Activated CD4-positive, alpha-beta T cell treated with anti-CD3 and anti-CD28 coated beads, Interleukin-2, amount 50 U/mL, for 48 hours (primary cell): ENCODE results near the gene NEK11.
"Not testable (repeated sequence)": the region's sequence is repeated elsewhere in the genome, so short reads cannot be mapped to it uniquely, and the experiment has no call there.

Source experiments
- DNase-seq, 2 experiments: peaks; one replicate each; pipeline ENCODE4 v3.0.0-alpha.2; 2020

The NEK11 gene

DNA sequence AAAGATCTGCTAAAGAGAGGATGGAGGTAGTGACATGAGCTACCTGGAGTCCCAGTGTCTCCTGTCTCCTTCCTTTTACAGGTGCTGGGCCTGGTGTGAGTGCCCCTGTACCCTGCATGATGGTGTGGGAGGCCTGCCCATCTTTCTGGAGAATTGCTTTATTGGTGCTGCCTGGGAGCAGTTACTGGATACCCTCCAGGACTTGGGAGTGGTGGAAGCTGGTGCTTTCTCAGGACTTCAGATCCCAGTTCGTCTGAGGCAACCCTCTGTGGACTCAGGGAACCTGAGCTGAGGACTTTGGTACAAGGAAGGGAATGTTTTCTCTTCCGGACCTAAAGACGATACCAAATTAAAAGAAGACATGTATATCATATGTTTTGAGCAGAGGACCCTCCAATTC, 336.6 kb downstream of the NEK11 start:
- DNase-seq: no peak

- no peak for DNase-seq
Observed at GRCh38 chr3:131370935-131371687, 344.4 kb downstream of the NEK11 start.

DNA sequence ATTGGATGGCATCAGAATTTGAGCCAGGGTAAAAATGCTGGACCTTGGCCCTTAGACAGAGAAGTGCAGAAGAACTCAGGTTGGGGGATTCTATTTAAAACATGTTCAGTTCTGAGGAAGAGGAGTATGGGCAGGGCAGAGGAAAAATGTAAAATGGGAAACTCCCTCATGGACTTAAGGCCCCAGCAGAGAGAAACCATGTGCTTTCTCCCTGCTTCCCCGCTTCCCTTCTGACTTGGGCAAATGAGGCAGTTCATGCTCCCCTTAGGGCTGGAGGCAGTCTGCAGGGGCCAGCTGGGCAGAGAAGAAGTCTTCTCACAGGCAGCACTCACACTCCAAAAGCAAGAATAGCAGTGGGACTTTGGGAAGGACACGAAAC, 345.0 kb downstream of the NEK11 start:
- no peak for DNase-seq

DNA sequence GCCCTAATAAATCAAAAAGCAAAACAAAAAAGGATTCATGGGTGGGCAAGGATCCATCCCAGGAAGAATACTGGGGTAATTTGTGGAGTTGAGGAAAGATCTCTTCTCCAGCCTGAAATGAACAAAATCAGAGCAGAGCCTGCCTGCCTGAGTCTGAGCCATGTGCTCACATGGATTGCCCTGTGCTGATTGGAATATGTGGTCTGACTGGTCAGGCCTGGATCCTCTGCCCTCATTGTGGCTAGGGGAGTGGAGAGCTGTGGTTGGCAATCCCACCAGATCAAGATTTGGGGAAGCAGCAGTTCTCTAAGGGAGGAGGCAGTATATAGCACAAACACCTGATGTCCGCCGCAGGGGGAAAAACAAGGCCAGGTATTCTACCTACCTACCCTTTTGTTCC, 348.1 kb downstream of the NEK11 start:
- DNase-seq: no peak

DNA sequence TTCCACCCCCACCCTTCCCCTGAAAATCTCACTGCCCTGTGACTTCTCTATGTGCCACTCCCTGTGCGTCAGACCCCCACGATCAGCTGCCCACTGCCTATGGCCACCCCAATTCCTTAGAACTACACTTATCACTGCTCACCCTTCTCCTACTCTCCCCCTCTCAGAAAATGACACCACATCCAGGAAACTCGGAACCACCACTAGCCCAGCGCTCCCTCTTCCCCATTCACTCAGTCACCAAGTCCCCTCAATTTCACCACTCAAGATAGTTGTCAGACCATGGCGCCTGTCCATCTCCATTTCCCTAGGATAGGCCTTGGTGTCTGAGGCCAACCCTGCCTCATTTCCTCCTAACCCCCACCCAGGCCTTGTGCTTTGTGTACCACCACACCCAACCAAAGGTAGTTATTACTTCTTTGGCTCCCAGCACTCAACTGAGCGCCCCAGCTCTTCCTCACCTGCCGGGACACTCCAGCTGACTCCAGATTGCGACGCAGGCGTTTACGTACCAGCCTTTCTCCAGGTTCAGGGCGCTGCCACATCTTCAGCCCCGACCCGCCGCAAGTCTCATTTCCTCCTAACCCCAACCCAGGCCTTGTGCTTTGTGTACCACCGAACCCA, 354.3 kb downstream of the NEK11 start:
- not testable (repeated sequence) for DNase-seq

DNA sequence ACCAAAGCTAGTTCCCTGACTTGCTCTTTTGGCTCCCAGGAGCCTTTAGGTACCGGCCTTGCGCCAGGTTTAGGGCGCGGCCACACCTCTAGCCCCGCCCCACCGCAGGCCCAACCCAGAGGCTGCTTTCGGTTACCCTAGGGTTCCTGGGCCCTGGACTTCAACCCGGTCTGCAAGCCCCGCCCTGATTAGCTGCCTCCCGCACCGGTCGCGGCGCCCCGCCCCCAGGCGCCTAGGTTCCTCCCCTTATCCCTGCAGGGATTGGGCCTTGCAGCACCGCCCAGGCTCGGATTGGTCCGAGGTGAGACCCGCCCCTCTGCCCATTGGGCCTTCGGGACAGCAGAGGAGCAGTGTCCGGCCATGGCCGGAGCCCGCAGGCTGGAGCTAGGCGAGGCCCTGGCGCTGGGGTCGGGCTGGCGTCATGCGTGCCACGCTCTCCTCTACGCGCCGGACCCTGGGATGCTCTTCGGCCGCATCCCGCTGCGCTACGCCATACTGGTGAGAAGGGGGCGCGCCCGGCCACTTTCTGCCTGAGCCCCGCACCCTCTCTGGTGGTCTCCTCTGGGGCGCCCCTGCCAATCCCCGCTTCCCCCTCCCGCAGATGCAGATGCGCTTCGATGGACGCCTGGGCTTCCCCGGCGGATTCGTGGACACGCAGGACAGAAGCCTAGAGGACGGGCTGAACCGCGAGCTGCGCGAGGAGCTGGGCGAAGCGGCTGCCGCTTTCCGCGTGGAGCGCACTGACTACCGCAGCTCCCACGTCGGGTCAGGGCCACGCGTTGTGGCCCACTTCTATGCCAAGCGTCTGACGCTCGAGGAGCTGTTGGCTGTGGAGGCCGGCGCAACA, 355.0 kb downstream of the NEK11 start, which contains the start of gene NUDT16:
NUDT16 (plus strand) TSS at position 330 of the 847 bp plus-strand sequence; CDS start at position 361, 31 bp downstream.
- peak; percentile 99 for DNase-seq

DNA sequence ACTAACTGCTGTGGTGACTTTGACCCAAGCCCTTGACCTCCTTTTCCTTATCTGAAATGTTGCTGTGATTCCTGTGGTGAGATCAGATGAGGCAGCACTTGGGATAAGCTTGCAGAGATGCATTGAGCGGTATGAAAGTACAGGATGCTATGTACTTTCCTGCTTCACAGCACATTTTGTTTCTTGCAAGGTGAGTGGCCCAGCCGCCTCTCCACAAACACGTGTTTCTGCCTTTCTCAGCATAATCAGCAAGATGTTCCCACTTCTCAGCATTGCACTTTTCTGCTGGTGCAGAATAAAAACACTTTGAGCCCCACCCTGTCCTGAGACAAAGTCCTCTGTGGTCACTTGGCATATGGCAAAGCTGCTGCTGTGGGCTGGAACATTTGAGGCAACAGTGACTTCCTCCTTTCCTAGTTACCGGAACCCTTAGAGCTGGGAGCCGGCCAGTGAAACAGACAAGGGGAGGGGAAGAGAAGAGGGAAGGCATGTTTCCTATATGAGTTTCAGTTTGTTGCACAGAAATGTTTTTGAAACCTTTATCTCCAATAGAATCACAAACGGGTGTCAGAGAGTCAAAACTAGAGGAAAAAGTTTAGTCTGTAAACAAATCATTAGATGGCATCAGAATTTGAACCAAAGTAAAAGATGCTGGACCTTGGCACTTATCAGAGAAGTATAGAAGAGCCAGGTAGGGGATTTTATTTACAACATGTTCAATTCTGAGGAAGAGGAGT, 359.9 kb downstream of the NEK11 start:
- DNase-seq: peak; percentile 10 to 15

- DNase-seq: no peak
Observed at GRCh38 chr3:131387796-131388489, 361.3 kb downstream of the NEK11 start.

GRCh38 chr3:131388490-131388799, 361.8 kb downstream of the NEK11 start:
- DNase-seq: no peak

DNA sequence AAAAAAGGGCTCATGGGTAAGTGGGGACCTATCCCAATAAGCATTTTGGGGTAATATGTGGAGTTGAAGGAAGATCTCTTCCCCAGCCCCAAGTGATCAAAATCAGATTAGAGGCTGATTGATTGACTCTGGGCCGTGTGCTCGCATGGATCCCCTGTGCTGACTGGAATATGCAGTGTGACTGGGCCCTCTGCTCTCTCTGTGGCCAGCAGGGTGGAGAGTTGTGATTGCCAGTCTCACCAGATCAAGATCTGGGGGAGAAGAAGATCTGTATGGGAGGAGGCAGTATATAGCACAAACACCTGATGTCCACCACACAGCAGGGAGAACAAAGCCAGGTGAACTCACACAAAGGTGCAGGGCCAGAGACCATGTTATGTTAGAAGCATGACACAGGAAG, 363.7 kb downstream of the NEK11 start:
- no peak for DNase-seq

- no peak for DNase-seq
Observed at GRCh38 chr3:131393051-131393450, 366.4 kb downstream of the NEK11 start.

- no peak for DNase-seq
Observed at GRCh38 chr3:131393868-131394267, 367.2 kb downstream of the NEK11 start.

DNA sequence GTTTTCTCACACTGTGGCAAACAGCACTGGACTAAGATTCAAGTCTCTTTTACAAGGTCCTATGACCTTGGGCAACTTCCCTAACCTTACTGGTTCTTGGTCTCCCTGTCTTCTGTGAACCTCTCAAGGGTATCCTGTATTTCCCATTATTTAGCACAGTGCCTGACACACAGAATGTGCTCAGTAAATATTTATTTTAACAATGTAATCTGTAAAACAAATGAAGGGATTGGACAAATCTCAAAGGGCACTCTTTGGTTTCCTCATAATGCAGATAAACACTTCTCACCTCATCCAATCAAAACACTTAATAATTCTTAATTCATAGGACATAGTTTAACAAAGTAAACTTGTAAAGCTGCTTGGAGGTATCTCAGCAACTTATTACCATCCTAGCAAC, 367.7 kb downstream of the NEK11 start:
- no peak for DNase-seq

DNA sequence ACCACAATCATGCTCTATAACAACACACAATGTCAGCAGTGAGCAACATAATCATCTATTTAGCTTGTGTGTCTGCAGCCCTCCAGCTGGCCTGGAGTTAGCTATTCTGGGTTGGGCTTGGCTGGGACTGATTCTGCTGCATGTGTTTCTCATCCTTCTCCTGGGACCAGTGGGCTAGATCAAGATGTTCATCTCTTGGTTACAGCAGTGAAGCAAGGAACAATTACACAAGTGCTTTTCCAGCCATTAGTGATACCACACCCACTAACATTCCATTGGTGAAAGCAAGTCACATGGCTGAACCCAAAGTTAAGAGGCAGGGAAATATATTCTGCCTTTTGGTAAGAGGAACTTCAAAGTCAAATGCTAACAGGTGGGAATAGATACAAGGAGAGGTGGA, 369.5 kb downstream of the NEK11 start:
- no peak for DNase-seq

DNA sequence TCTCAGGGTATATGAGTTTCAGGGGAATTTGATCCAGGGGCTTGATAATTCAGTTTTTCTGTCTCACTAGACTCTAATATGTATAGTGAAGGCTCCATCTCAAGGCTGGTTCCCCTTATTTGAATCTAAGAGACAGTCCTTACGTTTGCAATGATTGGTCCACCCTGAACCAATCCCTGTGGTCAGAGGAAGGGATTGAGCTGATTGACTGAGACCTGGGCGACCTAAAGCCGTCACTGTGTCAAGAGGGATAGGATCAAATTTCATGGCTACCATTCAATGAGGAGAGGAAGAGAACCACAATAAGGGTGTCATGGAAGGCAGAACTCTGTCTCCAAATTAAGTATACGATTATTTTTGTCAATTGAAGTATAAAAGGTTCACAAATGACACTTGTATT, 371.2 kb downstream of the NEK11 start:
- DNase-seq: no peak
